ENCODE measurements around the gene PIAS1. TPM values are rescaled to one million over a fixed set of nuclear protein-coding genes. Genes with fewer than 3 reads are reported as not detected.
"Not testable (repeated sequence)": the region's sequence is repeated elsewhere in the genome, so short reads cannot be mapped to it uniquely, and the experiment has no call there.

Gene PIAS1
- total RNA-seq, 1 experiment from 2014 or later: 29.7 TPM

- TF ChIP-seq PRDM15 (CRISPR knock-in tag; IDR thresholded peaks at IDR 0.05) (no peak), HMGXB4 (CRISPR knock-in tag; IDR thresholded peaks at IDR 0.05) (peak; percentile 53; the same call in 1 of the 2 replicates), ZNF281 (CRISPR knock-in tag; IDR thresholded peaks at IDR 0.05) (peak; percentile 81; the same call in 1 of the 2 replicates), E2F5 (CRISPR knock-in tag; IDR thresholded peaks at IDR 0.05) (peak; percentile 89; the same call in 1 of the 2 replicates), MYBL2 (CRISPR knock-in tag; IDR thresholded peaks at IDR 0.05) (peak; percentile 98), RORB (CRISPR knock-in tag; IDR thresholded peaks at IDR 0.05) (no peak), ZNF425 (CRISPR knock-in tag; conservative IDR thresholded peaks at IDR 0.05) (no peak), ATF2 (CRISPR knock-in tag; IDR thresholded peaks at IDR 0.05; ENCODE audit: borderline replicate concordance, low read depth) (no peak), ZNF512 (CRISPR knock-in tag; IDR thresholded peaks at IDR 0.05; ENCODE audit: borderline replicate concordance) (no peak), ATF6 (CRISPR knock-in tag; IDR thresholded peaks at IDR 0.05) (no peak), SMAD3 (CRISPR knock-in tag; IDR thresholded peaks at IDR 0.05; ENCODE audit: borderline replicate concordance) (peak; percentile 77; the same call in 1 of the 2 replicates)
Observed at GRCh38 chr15:68053701-68054627, at the start of gene PIAS1 (continued).

GRCh38 chr15:68007642-68008041, 46.5 kb upstream of the PIAS1 start:
- peaks cover 49% of the 10 kb centered on the region for H3K9me3 Mint-ChIP-seq
- POLR2A ChIA-PET; ATAC-seq; H3K27me3 Mint-ChIP-seq (ENCODE audit: low read depth); CTCF ChIA-PET; DNase-seq (ENCODE audit: low spot score); H3K4me3 Mint-ChIP-seq: not testable (repeated sequence)
- peak overlapping the region; percentile 71 for H3K27ac Mint-ChIP-seq
- peaks cover 28% of the 10 kb centered on the region for H3K4me1 Mint-ChIP-seq
- peaks cover 35% of the 10 kb centered on the region for H3K36me3 Mint-ChIP-seq

All from WTC11 (cell line).